HG02870 (cell line): ENCODE data around the gene PRSS57.
"Not testable (repeated sequence)": the region's sequence is repeated elsewhere in the genome, so short reads cannot be mapped to it uniquely, and the experiment has no call there.

Source experiments
- ATAC-seq: cut with Tn5 transposase; IDR thresholded peaks from one replicate; pipeline ENCODE4 v1.9.1; 2021; ENCODE audit warnings: mild to moderate bottlenecking, moderate library complexity; ENCODE audit not compliant: unreplicated experiment

The PRSS57 gene

DNA sequence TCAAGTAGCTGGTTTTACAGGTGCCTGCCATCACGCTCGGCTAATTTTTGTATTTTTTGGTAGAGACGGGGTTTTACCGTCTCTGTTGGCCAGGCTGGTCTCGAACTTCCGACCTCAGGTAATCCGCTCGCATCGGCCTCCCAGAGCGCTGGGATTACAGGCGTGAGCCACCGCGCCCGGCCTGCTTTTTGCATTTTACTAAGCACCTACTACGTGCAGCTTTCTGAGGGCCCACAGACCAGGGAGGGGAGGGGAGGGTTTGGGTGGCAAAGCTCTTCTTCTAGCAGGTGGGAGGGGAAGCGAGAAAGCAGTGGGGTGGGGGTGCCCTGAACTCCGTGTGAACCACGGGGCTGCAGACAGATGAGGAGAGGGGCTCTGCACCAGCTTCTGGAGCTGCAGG is 28.5 kb upstream of the PRSS57 start:
- no peak for ATAC-seq

DNA sequence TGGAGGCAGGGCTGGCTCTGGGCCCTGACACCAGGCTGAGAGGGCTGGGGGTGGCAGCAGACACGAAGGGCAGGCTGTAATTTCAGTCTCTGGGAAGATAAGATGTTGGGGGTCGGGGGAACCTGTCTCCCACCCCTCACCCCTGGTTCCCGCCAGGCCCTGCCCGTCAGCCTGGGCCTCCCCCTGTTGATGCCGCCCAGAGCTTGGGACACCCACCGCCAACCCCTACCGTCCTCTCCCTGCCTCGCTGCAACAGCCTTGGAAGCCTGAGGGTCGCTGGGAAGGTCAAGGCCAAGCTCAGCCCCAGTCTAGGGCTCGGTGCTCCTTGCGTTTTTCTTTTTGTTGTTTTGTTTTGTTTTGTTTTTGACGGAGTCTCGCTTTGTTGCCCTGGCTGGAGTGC is 28.0 kb upstream of the PRSS57 start:
- no peak for ATAC-seq

- no peak for ATAC-seq
These were observed 27.4 kb upstream of the PRSS57 start for GRCh38 chr19:722553-723101.

GRCh38 chr19:720345-721160 is 25.3 kb upstream of the PRSS57 start:
- ATAC-seq, result no peak

- ATAC-seq, result no peak
These were observed 24.5 kb upstream of the PRSS57 start for GRCh38 chr19:719636-720344.

DNA sequence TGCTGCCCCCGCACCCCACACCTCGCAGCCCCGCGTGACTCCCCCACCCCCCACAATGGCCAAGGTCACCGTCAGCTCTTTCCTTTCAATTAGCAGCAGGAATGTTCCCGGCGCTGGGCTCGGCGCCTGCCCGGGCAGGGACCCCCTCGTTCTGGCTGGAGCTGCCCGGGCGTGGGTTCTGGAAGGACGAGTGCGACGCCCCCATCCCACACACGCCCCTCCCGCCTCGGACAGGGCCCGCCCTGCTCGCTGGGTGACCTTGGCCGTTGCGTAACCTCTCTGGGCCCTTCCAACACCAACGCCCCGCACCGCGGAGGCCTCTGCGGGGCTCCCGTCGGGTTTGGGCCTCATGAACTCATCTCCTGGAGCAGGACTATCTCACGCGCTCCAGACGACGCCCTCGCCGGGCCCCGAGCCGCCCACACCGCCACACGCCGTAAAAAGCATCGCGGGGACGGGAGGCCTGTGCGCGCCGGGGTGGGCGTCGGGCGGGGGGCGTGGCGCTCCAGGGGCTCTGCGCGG is 23.8 kb upstream of the PRSS57 start:
- ATAC-seq, result no peak

GRCh38 chr19:718251-718951 is 23.1 kb upstream of the PRSS57 start:
- ATAC-seq, result no peak

DNA sequence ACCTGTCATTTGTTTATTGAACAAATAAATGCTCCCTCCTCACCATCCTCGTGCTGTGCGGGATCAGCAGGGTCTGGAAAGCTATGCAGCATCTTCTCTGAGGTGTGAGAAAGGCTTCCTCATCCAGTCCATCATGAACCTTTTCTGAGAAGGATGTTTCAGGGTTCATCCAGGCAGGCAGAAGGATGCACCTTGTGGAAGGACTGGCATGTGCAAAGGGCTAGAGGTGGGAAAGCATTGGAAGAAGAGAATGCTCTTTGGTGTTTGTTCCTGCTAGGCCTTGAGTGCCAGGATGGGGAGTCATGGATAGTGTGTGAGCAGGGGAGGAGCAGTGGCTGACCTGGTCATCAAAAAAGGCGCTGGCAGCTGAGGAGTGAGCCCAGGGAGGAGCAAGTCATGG is 20.1 kb upstream of the PRSS57 start:
- ATAC-seq, result no peak

- no peak for ATAC-seq
These were observed 16.0 kb upstream of the PRSS57 start for GRCh38 chr19:711254-711653.

DNA sequence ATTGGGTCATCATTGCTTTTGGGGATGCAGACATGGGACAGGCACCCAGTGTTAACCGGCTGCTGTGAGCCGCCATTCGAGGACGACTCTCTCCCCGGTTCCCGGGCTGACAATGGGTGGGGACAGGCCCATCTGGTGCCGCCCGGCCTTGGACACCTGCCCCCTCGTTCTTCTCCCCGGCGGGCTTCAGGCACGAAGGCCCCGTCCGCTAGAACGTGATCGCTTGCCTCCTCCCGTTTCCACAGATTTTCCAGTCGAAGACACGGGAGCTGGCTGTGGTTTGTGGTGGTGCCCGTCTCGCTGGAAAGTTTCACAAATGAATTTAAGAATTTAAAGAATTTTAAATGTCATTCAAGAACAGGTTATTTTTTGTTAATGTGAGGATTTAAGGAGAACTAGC is 15.5 kb upstream of the PRSS57 start:
- ATAC-seq, result no peak

DNA sequence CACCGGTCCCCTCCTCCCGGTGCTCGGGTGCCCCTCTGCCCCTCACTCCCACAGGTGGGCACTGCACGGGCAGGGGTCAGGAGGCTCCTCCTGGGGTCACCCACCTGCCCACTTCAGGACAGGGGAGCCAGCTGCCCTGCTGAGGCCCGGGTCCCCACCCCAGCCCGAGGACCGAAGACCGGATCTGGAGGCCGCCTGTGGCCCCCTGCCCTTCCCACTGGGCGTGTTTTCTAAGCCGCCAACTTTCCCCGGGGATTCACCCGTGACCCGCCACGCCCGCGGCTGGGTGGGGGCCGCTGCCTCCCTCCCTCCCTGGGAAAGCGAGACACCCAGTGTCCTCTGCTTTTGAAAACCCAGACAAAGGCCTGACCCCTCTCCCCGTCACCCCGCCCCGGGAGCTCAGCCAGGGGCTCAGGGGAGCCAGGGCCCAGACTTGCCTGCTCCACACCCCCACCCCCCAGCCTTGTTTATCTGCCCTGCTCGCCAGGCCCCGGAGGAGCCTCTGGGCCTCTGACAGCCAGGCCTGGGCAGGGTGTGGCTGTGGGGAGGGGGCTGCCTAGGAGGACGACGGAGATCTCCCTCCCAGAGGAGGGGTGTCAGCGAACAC is 14.8 kb upstream of the PRSS57 start:
- no peak for ATAC-seq

GRCh38 chr19:709196-709964 is 14.1 kb upstream of the PRSS57 start:
- ATAC-seq, result no peak

GRCh38 chr19:708154-709143 is 13.2 kb upstream of the PRSS57 start, which contains the start of gene PALM:
TSS of gene PALM (plus strand) at chr19:708935. CDS start at chr19:709147, 212 bp downstream.
- ATAC-seq, result no peak

GRCh38 chr19:704447-704741 is 9.1 kb upstream of the PRSS57 start:
- ATAC-seq, result no peak

GRCh38 chr19:703651-704446 is 8.6 kb upstream of the PRSS57 start:
- ATAC-seq, result no peak

- no peak for ATAC-seq
These were observed 8.0 kb upstream of the PRSS57 start for GRCh38 chr19:703329-703650.

DNA sequence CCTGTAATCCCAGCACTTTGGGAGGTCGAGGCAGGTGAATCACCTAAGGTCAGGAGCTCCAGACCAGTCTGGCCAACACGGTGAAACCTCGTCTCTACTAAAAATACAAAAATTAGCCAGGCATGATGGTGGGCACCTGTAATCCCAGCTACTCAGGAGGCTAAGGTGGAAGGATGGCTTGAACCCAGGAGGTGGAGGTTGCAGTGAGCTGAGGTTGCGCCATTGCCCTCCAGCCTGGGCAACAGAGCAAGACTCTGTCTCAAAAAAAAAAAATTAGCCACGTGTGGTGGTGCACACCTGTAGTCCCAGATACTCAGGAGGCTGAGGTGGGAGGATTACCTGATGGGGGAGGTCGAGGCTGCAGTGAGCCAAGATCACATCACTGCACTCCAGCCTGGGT is 7.6 kb upstream of the PRSS57 start:
- ATAC-seq, result not testable (repeated sequence)

DNA sequence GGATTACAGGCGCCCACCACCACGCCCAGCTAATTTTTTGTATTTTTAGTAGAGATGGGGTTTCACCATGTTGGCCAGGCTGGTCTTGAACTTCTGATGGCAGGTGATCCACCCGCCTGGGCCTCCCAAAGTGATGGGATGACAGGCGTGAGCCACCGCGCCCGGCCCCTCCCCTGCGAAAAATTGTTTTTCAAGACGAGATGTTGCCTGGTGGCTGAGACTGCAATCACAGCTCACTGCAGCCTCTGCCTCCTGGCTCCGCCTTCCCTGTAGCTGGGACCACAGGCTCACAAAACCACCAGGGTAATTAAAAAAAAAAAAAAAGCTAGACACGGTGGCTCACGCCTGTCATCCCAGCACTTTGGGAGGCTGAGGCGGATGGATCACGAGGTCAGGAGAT is 4.6 kb upstream of the PRSS57 start:
- not testable (repeated sequence) for ATAC-seq
